ENCODE results near the gene DLEC1. TPM values are rescaled to one million over a fixed set of nuclear protein-coding genes. Genes with fewer than 3 reads are reported as not detected.
"Not testable (repeated sequence)": the region's sequence is repeated elsewhere in the genome, so short reads cannot be mapped to it uniquely, and the experiment has no call there.

The DLEC1 gene
- total RNA-seq, 1 donor from 2014 or later: 0.42 TPM

DNA sequence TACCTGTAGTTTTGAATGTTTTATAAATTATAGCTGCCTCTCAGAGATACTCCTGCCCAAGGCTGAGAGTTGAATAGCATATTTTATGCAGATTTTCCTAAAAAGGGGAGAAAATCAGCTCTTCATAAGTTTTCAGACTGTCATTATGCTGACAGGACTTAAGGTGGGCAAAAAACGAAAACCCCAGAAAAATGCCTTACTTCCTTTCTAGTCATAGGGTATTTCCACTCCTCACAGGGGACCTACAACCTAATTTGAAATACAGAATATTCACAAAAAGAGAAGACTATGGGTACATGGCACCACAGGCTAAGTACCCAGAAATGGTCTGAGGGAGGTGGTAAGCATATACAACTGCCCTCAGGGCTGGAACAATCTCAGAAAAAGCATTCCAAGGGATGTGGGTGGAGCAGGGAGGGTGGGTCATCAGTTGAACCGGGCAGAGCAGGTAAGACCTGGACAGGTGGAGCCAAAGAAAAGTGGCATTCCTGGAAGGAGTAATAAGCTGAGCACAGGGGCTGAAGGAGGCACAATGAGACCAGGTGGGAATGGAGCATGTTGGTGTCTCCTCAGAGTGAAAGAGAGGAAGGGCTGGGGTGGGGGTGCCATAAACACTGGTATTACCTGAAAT is 115.7 kb downstream of the DLEC1 start:
- Mint-ChIP-seq H3K9me3 (ENCODE audit: unreplicated experiment) (peaks cover 4% of the 10 kb centered on the region), H3K27ac (ENCODE audit: unreplicated experiment) (no peak overlapping the region), H3K4me1 (ENCODE audit: low read depth, unreplicated experiment) (no peaks in the 10 kb centered on the region), H3K36me3 (ENCODE audit: unreplicated experiment) (no peaks in the 10 kb centered on the region), H3K4me3 (ENCODE audit: unreplicated experiment) (no peak overlapping the region), H3K27me3 (ENCODE audit: unreplicated experiment) (peaks cover 4% of the 10 kb centered on the region)
- TF ChIP-seq, protein P1, sequence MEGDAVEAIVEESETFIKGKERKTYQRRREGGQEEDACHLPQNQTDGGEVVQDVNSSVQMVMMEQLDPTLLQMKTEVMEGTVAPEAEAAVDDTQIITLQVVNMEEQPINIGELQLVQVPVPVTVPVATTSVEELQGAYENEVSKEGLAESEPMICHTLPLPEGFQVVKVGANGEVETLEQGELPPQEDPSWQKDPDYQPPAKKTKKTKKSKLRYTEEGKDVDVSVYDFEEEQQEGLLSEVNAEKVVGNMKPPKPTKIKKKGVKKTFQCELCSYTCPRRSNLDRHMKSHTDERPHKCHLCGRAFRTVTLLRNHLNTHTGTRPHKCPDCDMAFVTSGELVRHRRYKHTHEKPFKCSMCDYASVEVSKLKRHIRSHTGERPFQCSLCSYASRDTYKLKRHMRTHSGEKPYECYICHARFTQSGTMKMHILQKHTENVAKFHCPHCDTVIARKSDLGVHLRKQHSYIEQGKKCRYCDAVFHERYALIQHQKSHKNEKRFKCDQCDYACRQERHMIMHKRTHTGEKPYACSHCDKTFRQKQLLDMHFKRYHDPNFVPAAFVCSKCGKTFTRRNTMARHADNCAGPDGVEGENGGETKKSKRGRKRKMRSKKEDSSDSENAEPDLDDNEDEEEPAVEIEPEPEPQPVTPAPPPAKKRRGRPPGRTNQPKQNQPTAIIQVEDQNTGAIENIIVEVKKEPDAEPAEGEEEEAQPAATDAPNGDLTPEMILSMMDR (IDR thresholded peaks at IDR 0.05; ENCODE audit: partially characterized antibody, unreplicated experiment): no peak
- DNase-seq: no peak

DNA sequence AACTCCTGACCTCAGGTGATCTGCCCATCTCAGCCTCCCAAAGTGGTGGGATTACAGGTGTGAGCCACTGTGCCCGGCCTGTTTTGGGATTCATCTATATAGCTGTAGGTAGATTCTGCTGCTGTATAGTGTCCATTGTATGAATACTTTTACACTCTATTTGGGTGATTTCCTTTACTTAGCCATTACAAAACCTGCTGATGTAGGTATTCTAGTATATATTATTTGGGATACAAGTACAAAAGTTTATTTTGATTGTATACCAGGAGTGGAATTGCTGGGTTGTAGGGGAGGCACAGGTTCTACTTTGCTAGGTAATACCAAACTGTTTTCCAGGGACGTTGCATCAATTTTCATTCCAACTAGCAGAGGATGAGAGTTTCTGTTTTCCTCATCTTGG is 116.8 kb downstream of the DLEC1 start:
- H3K4me1 Mint-ChIP-seq (ENCODE audit: low read depth, unreplicated experiment): no peaks in the 10 kb centered on the region
- peaks cover 3% of the 10 kb centered on the region for H3K9me3 Mint-ChIP-seq (ENCODE audit: unreplicated experiment)
- H3K36me3 Mint-ChIP-seq (ENCODE audit: unreplicated experiment): no peaks in the 10 kb centered on the region
- H3K27ac Mint-ChIP-seq (ENCODE audit: unreplicated experiment): no peak overlapping the region
- TF ChIP-seq, protein P1 (IDR thresholded peaks at IDR 0.05; ENCODE audit: partially characterized antibody, unreplicated experiment): no peak
- peaks cover 4% of the 10 kb centered on the region for H3K27me3 Mint-ChIP-seq (ENCODE audit: unreplicated experiment)
- H3K4me3 Mint-ChIP-seq (ENCODE audit: unreplicated experiment): no peak overlapping the region
- DNase-seq: no peak

DNA sequence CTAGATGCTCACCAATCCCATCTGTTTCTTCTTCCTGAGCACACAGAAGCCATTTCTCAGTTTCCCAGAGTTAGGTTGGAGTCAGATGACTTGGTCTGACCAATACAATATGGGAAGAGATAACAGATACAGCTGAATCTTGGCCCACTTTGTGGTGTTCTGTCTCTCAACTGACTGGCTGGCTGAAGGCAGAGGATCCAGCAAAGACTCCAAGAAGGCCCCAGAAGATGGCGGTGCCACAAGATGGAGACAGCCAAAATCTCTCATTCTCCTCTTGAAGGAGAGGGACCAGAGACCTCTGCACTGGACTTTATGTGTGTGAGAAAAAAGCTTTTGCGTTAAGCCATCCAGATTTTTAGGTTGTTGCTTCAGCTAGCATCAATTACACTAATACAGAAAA is 118.1 kb downstream of the DLEC1 start:
- Mint-ChIP-seq H3K27ac (ENCODE audit: unreplicated experiment) (no peak overlapping the region), H3K4me3 (ENCODE audit: unreplicated experiment) (no peak overlapping the region), H3K36me3 (ENCODE audit: unreplicated experiment) (no peaks in the 10 kb centered on the region), H3K4me1 (ENCODE audit: low read depth, unreplicated experiment) (no peaks in the 10 kb centered on the region), H3K9me3 (ENCODE audit: unreplicated experiment) (peaks cover 2% of the 10 kb centered on the region), H3K27me3 (ENCODE audit: unreplicated experiment) (peaks cover 4% of the 10 kb centered on the region)
- DNase-seq: no peak
- TF ChIP-seq, protein P1 (IDR thresholded peaks at IDR 0.05; ENCODE audit: partially characterized antibody, unreplicated experiment): no peak

DNA sequence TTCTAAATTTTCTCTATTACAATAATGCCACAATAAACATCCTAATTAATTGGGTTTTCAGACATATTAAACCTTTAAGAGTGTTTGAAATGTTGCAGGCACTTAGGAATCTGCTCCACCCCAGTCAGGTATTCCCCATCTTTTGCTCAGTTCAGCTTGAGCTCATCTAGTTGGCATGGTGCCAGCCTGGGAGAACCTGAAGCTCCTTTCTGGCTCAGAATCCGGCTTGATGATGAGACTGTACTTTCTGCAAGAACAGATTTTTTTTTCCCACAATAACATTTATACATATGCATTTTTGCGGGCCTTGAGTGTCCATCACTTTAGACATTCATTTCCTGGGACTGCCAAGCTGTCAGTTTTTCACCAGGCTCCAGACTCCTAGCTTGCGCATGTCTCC is 118.6 kb downstream of the DLEC1 start:
- H3K27ac Mint-ChIP-seq (ENCODE audit: unreplicated experiment): no peak overlapping the region
- no peak overlapping the region for H3K4me3 Mint-ChIP-seq (ENCODE audit: unreplicated experiment)
- no peaks in the 10 kb centered on the region for H3K4me1 Mint-ChIP-seq (ENCODE audit: low read depth, unreplicated experiment)
- peaks cover 2% of the 10 kb centered on the region for H3K9me3 Mint-ChIP-seq (ENCODE audit: unreplicated experiment)
- TF ChIP-seq, protein P1 (IDR thresholded peaks at IDR 0.05; ENCODE audit: partially characterized antibody, unreplicated experiment): no peak
- no peak for DNase-seq
- peaks cover 4% of the 10 kb centered on the region for H3K27me3 Mint-ChIP-seq (ENCODE audit: unreplicated experiment)
- no peaks in the 10 kb centered on the region for H3K36me3 Mint-ChIP-seq (ENCODE audit: unreplicated experiment)

DNA sequence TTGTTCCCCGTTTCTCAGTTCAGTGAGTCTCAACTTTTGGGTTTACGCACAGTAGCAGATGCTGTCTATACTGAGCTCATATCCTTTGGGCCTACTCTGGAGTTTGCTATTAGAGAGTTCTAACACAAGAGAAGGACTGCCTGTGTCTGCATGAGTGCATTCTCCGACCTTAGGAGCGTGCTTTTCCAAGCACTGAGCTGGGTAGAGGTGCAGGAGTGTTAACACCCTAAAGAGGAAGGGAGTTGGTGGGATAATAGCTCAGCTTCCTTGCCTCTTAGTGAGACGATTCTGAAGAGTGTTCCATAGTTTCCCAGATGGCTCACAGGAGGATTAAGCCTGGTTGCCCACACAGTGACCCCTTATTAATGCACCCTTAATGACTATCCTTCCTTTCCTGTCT is 119.5 kb downstream of the DLEC1 start:
- H3K27me3 Mint-ChIP-seq (ENCODE audit: unreplicated experiment): peaks cover 2% of the 10 kb centered on the region
- TF ChIP-seq, protein P1 (IDR thresholded peaks at IDR 0.05; ENCODE audit: partially characterized antibody, unreplicated experiment): no peak
- no peaks in the 10 kb centered on the region for H3K9me3 Mint-ChIP-seq (ENCODE audit: unreplicated experiment)
- H3K27ac Mint-ChIP-seq (ENCODE audit: unreplicated experiment): no peak overlapping the region
- no peak for DNase-seq
- H3K36me3 Mint-ChIP-seq (ENCODE audit: unreplicated experiment): no peaks in the 10 kb centered on the region
- no peak overlapping the region for H3K4me3 Mint-ChIP-seq (ENCODE audit: unreplicated experiment)
- no peaks in the 10 kb centered on the region for H3K4me1 Mint-ChIP-seq (ENCODE audit: low read depth, unreplicated experiment)

DNA sequence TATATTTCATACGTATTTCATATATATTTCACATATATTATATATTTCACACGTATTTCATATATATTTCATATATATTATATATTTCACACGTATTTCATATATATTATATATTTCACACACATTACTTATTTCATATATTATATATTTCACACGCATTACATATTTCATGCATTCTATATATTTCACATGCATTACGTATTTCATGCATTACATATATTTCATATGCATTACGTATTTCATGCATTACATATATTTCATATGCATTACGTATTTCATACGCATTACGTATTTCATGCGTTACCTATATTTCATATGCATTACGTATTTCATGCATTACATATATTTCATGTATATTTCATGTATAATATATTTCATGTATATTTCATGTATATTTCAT is 121.7 kb downstream of the DLEC1 start:
- DNase-seq; H3K27me3 Mint-ChIP-seq (ENCODE audit: unreplicated experiment); H3K27ac Mint-ChIP-seq (ENCODE audit: unreplicated experiment); H3K9me3 Mint-ChIP-seq (ENCODE audit: unreplicated experiment); H3K36me3 Mint-ChIP-seq (ENCODE audit: unreplicated experiment); H3K4me1 Mint-ChIP-seq (ENCODE audit: low read depth, unreplicated experiment); H3K4me3 Mint-ChIP-seq (ENCODE audit: unreplicated experiment): not testable (repeated sequence)

All from glutamatergic neuron (in vitro differentiated cells).